ENCODE data around the gene SMYD3.

The SMYD3 gene

DNA sequence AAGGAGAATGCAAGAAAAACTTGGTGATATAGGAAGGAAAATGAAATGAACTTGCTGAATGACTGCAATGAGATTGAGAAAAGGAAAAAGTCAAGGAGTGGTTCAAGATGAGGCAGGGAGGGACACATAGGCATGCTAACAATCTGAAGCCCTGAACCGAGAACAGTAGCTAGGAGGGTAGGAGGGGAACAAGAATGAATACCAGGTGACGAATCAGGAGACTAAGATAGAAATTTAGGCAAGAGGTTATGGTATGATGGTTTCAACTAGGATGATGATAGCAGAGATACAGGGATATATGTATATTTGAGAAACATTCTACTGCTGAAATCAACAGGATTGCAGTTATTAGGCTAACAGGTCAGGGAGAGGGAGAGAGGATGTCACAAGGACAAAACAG, 44.1 kb downstream of the SMYD3 start:
- no peak for DNase-seq (ENCODE audit: low read depth in 1 of 2, low spot score in 1 of 2)

DNA sequence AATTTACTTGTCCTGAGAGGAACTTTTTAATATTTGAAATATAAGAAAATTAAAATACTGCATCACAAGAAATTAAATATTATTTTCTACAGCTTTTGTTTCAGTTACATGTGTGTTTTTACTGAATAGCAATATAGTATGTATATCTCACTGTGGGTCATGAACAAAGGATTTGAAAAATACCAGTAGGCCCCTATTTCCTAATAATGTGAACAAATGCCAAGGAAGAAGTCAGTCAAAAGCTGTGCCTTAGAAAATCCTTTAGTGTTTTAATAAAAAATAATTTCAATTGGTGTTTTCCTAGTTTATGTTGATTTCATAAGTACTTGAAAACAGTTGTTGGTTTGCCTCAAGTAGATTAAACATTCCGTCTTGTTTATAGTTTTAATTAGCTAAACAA, 46.7 kb downstream of the SMYD3 start:
- H3K27me3 ChIP-seq (ENCODE audit: insufficient read depth, poor library complexity, severe bottlenecking), result no peaks in the 10 kb centered on the region
- H3K4me3 ChIP-seq (replicated peaks; ENCODE audit: insufficient read depth, low read length), result no peak overlapping the region
- TF ChIP-seq, protein P1, sequence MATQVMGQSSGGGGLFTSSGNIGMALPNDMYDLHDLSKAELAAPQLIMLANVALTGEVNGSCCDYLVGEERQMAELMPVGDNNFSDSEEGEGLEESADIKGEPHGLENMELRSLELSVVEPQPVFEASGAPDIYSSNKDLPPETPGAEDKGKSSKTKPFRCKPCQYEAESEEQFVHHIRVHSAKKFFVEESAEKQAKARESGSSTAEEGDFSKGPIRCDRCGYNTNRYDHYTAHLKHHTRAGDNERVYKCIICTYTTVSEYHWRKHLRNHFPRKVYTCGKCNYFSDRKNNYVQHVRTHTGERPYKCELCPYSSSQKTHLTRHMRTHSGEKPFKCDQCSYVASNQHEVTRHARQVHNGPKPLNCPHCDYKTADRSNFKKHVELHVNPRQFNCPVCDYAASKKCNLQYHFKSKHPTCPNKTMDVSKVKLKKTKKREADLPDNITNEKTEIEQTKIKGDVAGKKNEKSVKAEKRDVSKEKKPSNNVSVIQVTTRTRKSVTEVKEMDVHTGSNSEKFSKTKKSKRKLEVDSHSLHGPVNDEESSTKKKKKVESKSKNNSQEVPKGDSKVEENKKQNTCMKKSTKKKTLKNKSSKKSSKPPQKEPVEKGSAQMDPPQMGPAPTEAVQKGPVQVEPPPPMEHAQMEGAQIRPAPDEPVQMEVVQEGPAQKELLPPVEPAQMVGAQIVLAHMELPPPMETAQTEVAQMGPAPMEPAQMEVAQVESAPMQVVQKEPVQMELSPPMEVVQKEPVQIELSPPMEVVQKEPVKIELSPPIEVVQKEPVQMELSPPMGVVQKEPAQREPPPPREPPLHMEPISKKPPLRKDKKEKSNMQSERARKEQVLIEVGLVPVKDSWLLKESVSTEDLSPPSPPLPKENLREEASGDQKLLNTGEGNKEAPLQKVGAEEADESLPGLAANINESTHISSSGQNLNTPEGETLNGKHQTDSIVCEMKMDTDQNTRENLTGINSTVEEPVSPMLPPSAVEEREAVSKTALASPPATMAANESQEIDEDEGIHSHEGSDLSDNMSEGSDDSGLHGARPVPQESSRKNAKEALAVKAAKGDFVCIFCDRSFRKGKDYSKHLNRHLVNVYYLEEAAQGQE (IDR thresholded peaks at IDR 0.05; ENCODE audit: insufficient replicate concordance, low read depth), result no peak
- no peak overlapping the region for H3K27ac ChIP-seq (replicated peaks)
- no peak for DNase-seq (ENCODE audit: low read depth in 1 of 2, low spot score in 1 of 2)

More for the DNA sequence above, 44.1 kb downstream of the SMYD3 start:
- no peak overlapping the region for H3K4me3 ChIP-seq (replicated peaks; ENCODE audit: insufficient read depth, low read length)
- no peak overlapping the region for H3K27ac ChIP-seq (replicated peaks)
- TF ChIP-seq POLR2AphosphoS5 (IDR thresholded peaks at IDR 0.05; ENCODE audit: low read depth), result no peak
- TF ChIP-seq, protein P1 (IDR thresholded peaks at IDR 0.05; ENCODE audit: insufficient replicate concordance, low read depth), result no peak
- TF ChIP-seq SPI1 (IDR thresholded peaks at IDR 0.05; ENCODE audit: borderline replicate concordance, low read depth), result no peak
- no peak for TF ChIP-seq GABPA (IDR thresholded peaks at IDR 0.05; ENCODE audit: low read depth)
- TF ChIP-seq, protein P2, sequence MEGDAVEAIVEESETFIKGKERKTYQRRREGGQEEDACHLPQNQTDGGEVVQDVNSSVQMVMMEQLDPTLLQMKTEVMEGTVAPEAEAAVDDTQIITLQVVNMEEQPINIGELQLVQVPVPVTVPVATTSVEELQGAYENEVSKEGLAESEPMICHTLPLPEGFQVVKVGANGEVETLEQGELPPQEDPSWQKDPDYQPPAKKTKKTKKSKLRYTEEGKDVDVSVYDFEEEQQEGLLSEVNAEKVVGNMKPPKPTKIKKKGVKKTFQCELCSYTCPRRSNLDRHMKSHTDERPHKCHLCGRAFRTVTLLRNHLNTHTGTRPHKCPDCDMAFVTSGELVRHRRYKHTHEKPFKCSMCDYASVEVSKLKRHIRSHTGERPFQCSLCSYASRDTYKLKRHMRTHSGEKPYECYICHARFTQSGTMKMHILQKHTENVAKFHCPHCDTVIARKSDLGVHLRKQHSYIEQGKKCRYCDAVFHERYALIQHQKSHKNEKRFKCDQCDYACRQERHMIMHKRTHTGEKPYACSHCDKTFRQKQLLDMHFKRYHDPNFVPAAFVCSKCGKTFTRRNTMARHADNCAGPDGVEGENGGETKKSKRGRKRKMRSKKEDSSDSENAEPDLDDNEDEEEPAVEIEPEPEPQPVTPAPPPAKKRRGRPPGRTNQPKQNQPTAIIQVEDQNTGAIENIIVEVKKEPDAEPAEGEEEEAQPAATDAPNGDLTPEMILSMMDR (IDR thresholded peaks at IDR 0.05; ENCODE audit: insufficient read depth, low read length), result no peak
- H3K27me3 ChIP-seq (ENCODE audit: insufficient read depth, poor library complexity, severe bottlenecking), result no peaks in the 10 kb centered on the region

DNA sequence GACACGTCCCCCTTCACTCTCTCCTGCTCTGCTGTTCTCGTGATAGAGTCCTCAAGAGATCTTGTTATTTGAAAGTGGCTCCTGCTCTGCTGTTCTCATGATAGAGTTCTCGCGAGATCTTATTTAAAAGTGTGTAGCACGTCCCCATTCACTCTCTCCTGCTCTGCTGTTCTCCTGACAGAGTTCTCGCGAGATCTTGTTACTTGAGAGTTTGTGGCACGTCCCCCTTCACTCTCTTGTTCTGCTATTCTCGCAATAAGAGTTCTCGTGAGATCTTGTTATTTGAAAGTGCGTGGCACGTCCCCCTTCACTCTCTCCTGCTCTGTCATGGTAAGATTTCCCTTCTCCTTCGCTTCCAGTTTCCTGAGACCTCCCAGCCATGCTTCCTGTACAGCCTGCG, 47.9 kb downstream of the SMYD3 start:
- DNase-seq (ENCODE audit: low read depth in 1 of 2, low spot score in 1 of 2), result no peak
- TF ChIP-seq, protein P2 (IDR thresholded peaks at IDR 0.05; ENCODE audit: insufficient read depth, low read length), result no peak
- TF ChIP-seq, protein P1 (IDR thresholded peaks at IDR 0.05; ENCODE audit: insufficient replicate concordance, low read depth), result no peak
- Histone ChIP-seq H3K27me3 (ENCODE audit: insufficient read depth, poor library complexity, severe bottlenecking) (no peaks in the 10 kb centered on the region), H3K4me3 (replicated peaks; ENCODE audit: insufficient read depth, low read length) (no peak overlapping the region), H3K27ac (replicated peaks) (no peak overlapping the region)

DNA sequence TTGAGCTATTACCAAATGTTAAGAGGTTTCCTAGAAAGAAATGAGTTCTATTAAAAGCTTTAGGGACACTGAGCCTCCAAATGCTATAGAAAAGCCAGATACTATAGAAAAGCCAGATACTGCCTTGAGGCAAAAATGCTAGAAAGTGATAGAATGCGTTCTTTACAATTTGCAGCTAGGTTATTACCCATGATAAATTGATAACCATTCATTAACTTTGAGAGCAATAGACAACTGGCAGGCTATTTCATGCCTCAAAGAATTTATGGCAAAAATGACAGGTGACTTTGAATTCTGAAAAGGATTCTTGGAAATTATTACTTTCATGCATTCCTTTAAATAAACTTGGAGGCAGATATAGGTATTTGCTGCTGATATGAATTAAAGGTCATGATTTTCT, 51.6 kb downstream of the SMYD3 start:
- no peaks in the 10 kb centered on the region for H3K27me3 ChIP-seq (ENCODE audit: insufficient read depth, poor library complexity, severe bottlenecking)
- DNase-seq (ENCODE audit: low read depth in 1 of 2, low spot score in 1 of 2), result no peak
- no peak overlapping the region for H3K27ac ChIP-seq (replicated peaks)
- no peak overlapping the region for H3K4me3 ChIP-seq (replicated peaks; ENCODE audit: insufficient read depth, low read length)
- TF ChIP-seq SPI1 (IDR thresholded peaks at IDR 0.05; ENCODE audit: borderline replicate concordance, low read depth) (no peak), POLR2AphosphoS5 (IDR thresholded peaks at IDR 0.05; ENCODE audit: low read depth) (no peak)
